ENCODE results near the gene B9D2. TPM values are rescaled to one million over a fixed set of nuclear protein-coding genes. Genes with fewer than 3 reads are reported as not detected.
A peak's percentile ranks its signal among the peaks of the same experiment; 100 is the strongest.

The B9D2 gene
- total RNA-seq, 1 experiment from 2014 or later: 7.3 TPM

DNA sequence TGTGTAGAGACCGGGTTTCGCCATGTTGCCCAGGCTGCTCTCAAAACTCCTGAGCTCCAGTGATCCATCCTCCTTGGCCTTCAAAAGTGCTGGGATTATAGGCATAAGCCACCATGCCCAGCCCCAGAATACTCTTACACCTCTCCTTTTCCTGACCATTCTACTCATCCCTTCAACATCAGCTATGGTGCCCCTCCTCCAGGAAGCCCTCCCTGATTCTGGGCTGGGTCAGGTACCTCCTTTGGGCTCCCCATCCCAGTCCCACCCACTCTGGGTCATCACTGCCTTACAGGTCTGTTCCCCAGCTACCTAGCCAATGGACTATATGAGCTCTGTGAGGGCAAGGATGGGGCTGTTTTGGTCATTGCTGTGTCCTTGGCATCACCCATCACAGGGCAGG is 19.8 kb downstream of the B9D2 start:
- no peaks in the 10 kb centered on the region for H4K20me1 ChIP-seq (ENCODE audit: insufficient read depth)
- intact Hi-C loops (cut with micrococcal nuclease): no loop called here
- TF ChIP-seq POLR2A (IDR thresholded peaks at IDR 0.05; ENCODE audit: borderline replicate concordance, extremely low read depth, insufficient read depth, insufficient read length): no peak
- peaks cover 7% of the 10 kb centered on the region for H3K79me2 ChIP-seq (ENCODE audit: insufficient read depth, low read length)
- no peak overlapping the region for H3K9ac ChIP-seq (ENCODE audit: low read length)
- no TSS peak for BruUV-seq (replicated peaks)
- no peak overlapping the region for H3K4me2 ChIP-seq (ENCODE audit: low read length)
- H3K27me3 ChIP-seq (ENCODE audit: insufficient read depth, low read length): no peaks in the 10 kb centered on the region
- no peak for ATAC-seq
- POLR2A ChIA-PET: interaction anchor here (0.7 kb wide), 1 partner anchor 95 kb away, joined by 4 read pairs; no protein-coding TSS in a partner anchor
- H3K4me1 ChIP-seq (ENCODE audit: control insufficient read depth in 1 of 2, insufficient read depth in 2 of 2, low read length in 2 of 2): peaks cover 0 to 9% of the 10 kb centered on the region in 2 experiments; a peak in 1 of 4 replicates
- RAD21 ChIA-PET (ENCODE audit: low non-redundant PET in 1 of 2, low total read pairs in 2 of 2, uncharacterized antibody in 2 of 2, unreplicated experiment in 2 of 2): no interaction called here
- H2AFZ ChIP-seq (ENCODE audit: low read depth, low read length, poor library complexity, severe bottlenecking): no peak overlapping the region
- DNase-seq (ENCODE audit: low read depth, low spot score): no peak
- no peak overlapping the region for H3K4me3 ChIP-seq (replicated peaks in 1 of 2; ENCODE audit: low read depth in 1 of 2, low read length in 2 of 2)
- peaks cover 7 to 13% of the 10 kb centered on the region in 2 experiments; a peak in 3 of 4 replicates for H3K36me3 ChIP-seq (ENCODE audit: control insufficient read depth in 1 of 2, insufficient read depth in 2 of 2, low read length in 2 of 2)
- no peaks in the 10 kb centered on the region for H3K9me3 ChIP-seq (ENCODE audit: control insufficient read depth in 1 of 2, insufficient read depth in 1 of 2, low read depth in 1 of 2, low read length in 2 of 2)
- H3K27ac ChIP-seq (ENCODE audit: low read depth, low read length): no peak overlapping the region
- CTCF ChIA-PET: no interaction called here
- H3K9me2 ChIP-seq (ENCODE audit: insufficient read depth): no peaks in the 10 kb centered on the region

DNA sequence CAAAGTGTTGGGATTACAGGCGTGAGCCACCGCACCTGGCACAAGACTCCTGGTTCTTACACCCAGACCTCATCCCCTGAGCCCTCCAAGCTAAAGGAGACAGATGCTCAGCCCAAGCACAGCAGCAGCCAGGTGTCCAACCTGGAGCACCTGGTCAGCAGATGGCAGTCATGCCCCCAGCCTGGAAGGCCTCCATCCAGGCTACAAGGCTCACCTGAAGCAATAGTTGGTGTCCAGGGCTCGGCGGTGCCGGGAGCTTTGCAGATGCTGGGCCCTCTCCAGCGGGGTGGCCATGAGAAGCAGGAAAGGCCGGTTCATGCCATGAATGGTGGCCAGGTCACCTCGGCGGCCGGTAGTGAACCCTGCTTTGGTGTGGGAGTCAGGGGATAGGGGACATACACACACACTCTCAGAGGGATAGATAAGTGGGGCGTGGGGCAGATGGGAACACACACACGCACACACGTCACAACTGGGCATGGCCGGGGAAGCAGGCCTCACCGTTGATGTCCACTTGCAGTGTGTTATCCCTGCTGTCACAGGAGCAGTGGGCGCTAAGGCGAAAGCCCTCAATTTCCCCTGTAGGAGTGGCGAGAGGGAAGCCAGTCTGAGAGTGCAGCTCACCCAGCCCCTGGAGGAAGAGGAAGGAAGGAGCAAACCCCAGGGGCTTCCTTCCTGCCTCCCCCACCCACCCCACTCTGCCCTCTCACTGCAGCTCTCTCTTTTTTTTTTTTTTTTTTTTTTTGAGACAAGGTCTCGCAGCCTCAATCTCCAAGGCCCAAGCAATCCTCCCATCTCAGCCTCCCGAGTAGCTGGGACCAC is 22.1 kb downstream of the B9D2 start:
- Histone ChIP-seq H3K27ac (ENCODE audit: low read depth, low read length) (no peak overlapping the region), H4K20me1 (ENCODE audit: insufficient read depth) (no peaks in the 10 kb centered on the region), H3K79me2 (ENCODE audit: insufficient read depth, low read length) (no peaks in the 10 kb centered on the region), H3K4me2 (ENCODE audit: low read length) (no peak overlapping the region), H3K36me3 (ENCODE audit: control insufficient read depth in 1 of 2, insufficient read depth in 2 of 2, low read length in 2 of 2) (peaks cover 7% of the 10 kb centered on the region in 2 experiments), H3K4me1 (ENCODE audit: control insufficient read depth in 1 of 2, insufficient read depth in 2 of 2, low read length in 2 of 2) (peaks cover 0 to 9% of the 10 kb centered on the region in 2 experiments; a peak in 1 of 4 replicates), H3K9me2 (ENCODE audit: insufficient read depth) (no peaks in the 10 kb centered on the region), H3K9me3 (ENCODE audit: control insufficient read depth in 1 of 2, insufficient read depth in 1 of 2, low read depth in 1 of 2, low read length in 2 of 2) (no peaks in the 10 kb centered on the region), H3K9ac (ENCODE audit: low read length) (no peak overlapping the region), H3K27me3 (ENCODE audit: insufficient read depth, low read length) (no peaks in the 10 kb centered on the region), H2AFZ (ENCODE audit: low read depth, low read length, poor library complexity, severe bottlenecking) (no peak overlapping the region), H3K4me3 (replicated peaks in 1 of 2; ENCODE audit: low read depth in 1 of 2, low read length in 2 of 2) (no peak overlapping the region)
- no peak for DNase-seq (ENCODE audit: low read depth, low spot score)
- CTCF ChIA-PET: interaction anchor here (1.0 kb wide), 2 partner anchors 22 to 33 kb away, joined by 3 to 5 read pairs; partner anchors contain the start of gene B9D2
- RAD21 ChIA-PET (ENCODE audit: low non-redundant PET in 1 of 2, low total read pairs in 2 of 2, uncharacterized antibody in 2 of 2, unreplicated experiment in 2 of 2): no interaction called here
- intact Hi-C loops (cut with micrococcal nuclease): no loop called here
- TF ChIP-seq JUND (IDR thresholded peaks at IDR 0.05) (no peak), SIN3A (IDR thresholded peaks at IDR 0.05; ENCODE audit: low read depth) (no peak), CEBPB (IDR thresholded peaks at IDR 0.05; ENCODE audit: low read depth) (no peak), EGR1 (IDR thresholded peaks at IDR 0.05; ENCODE audit: low read depth) (no peak), ZNF274 (IDR thresholded peaks at IDR 0.05; ENCODE audit: low read depth, low read length) (no peak), RAD21 (IDR thresholded peaks at IDR 0.05; ENCODE audit: low read depth) (peak; percentile 51)
- TF ChIP-seq, protein P1, sequence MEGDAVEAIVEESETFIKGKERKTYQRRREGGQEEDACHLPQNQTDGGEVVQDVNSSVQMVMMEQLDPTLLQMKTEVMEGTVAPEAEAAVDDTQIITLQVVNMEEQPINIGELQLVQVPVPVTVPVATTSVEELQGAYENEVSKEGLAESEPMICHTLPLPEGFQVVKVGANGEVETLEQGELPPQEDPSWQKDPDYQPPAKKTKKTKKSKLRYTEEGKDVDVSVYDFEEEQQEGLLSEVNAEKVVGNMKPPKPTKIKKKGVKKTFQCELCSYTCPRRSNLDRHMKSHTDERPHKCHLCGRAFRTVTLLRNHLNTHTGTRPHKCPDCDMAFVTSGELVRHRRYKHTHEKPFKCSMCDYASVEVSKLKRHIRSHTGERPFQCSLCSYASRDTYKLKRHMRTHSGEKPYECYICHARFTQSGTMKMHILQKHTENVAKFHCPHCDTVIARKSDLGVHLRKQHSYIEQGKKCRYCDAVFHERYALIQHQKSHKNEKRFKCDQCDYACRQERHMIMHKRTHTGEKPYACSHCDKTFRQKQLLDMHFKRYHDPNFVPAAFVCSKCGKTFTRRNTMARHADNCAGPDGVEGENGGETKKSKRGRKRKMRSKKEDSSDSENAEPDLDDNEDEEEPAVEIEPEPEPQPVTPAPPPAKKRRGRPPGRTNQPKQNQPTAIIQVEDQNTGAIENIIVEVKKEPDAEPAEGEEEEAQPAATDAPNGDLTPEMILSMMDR (IDR thresholded peaks at IDR 0.05 in 2 of 3, conservative IDR thresholded peaks at IDR 0.05 in 1 of 3; ENCODE audit: borderline replicate concordance in 1 of 3, insufficient read depth in 1 of 3, low read depth in 2 of 3, low read length in 2 of 3): peak in 2 of 3 experiments; percentile 22 to 31; a peak in 3 of 6 replicates
- TF ChIP-seq, protein P2, sequence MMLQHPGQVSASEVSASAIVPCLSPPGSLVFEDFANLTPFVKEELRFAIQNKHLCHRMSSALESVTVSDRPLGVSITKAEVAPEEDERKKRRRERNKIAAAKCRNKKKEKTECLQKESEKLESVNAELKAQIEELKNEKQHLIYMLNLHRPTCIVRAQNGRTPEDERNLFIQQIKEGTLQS (IDR thresholded peaks at IDR 0.05): no peak
- BruUV-seq (replicated peaks): no TSS peak
- ATAC-seq: peak; percentile 78
- POLR2A ChIA-PET: no interaction called here
